Measurements from ENCODE around the gene TFF1.

Gene TFF1

DNA sequence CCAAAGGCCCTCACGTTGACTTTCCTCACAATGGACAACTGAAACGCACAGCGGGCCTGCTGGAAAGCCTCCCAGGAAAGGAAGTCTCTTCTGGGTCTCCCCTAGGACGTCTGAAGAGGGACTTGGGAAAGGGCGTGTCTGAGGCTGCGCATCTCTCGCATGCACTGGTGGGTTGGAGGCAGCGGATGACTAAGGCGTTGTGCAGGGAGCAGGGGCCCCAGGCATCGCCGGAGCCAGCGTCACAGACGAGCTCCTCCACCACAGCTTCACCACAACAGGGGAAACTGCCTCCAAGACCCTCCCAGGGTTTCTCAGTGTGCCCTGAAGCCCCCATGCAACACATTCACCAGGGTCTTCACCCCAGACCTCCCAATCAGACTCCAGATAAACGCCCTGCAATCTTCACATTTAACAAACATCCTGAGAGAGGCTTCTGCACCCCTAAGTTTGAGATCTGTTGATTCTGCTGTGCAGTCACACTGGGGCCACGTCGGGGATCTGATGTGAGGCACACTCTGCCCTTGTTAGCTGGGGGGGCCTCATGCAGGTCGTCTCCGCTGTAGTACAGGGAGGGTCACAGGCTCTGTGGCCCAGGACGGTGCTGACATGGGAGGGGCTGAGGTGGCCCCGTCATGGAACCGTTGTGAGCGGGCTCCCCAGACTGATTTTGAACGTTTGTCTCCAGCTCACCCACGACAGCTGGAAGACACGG lies 7.0 kb upstream of the TFF1 start:
- peaks cover 6% of the 10 kb centered on the region; the same call in 1 of the 2 replicates for H3K27me3 ChIP-seq (ENCODE audit: insufficient read depth, low read length)
- no peak overlapping the region for H3K9ac ChIP-seq (ENCODE audit: low read depth, low read length)
- H3K36me3 ChIP-seq (ENCODE audit: insufficient read depth, low read length), result no peaks in the 10 kb centered on the region
- H3K4me1 ChIP-seq (ENCODE audit: insufficient read depth, low read length), result no peaks in the 10 kb centered on the region
- H3K4me3 ChIP-seq (ENCODE audit: low read length), result no peak overlapping the region
- WGBS, result 89% methylated on average over 25 of the region's 25 CpGs
- no peaks in the 10 kb centered on the region for H3K9me3 ChIP-seq (ENCODE audit: insufficient read depth, low read depth, low read length)
- no peak overlapping the region for H3K27ac ChIP-seq (ENCODE audit: low read depth, low read length)

DNA sequence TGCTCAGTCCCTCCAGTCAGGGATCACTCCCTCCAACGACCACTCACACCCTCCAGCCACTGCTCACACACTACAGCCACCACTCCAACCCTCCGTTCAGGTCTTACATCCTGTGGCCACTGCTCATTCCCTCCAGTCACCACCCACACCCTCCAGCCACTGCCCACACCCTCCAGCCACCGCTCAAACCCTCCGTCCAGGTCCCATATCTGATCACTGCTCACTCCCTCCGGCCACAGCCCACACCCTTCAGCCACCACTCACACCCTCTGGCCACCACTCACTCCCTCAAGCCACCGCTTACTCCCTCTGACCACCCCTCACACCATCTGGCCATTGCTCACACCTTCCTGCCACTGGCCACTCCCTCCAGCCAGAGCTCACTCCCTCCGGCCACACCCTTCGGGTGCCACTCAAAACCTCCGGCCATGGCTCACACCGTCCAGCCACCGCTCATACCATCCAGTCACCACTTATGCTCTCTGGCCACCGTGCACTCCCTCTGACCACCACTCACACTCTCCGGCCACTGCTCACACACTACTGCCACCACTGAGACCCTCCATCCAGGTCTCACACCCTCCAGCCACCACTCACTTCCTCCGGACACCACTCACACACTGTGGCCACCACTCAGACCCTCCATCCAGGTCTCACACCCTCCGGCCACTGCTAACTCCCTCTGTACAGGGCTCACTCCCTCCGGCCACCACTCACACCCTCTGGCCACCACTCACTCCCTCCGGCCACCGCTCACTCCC lies 4.7 kb upstream of the TFF1 start:
- 83% methylated on average over 18 of the region's 18 CpGs for WGBS
- H3K9ac ChIP-seq (ENCODE audit: low read depth, low read length), result no peak overlapping the region

DNA sequence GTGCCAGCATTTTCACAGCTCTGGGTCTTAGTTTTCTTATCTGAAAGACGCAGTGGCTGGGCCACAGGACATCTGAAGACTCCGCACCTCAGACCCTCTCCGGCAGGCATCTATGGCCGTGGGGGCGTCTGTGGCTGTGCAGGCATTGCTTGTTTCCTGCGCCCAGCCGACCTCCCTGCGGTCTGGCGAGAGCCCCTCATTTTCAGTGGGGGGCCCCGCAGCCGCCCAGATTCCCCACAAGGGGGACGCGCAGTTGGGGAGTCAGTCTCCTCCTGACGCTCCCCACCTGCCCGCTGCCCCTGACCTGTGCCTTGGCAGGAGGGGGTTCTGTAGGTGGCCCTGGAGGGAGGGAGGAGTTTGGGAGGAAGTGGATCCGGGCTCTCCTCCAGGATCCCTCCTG lies 3.5 kb upstream of the TFF1 start:
- H3K36me3 ChIP-seq (ENCODE audit: insufficient read depth, low read length), result no peaks in the 10 kb centered on the region
- H3K4me3 ChIP-seq (ENCODE audit: low read length), result no peak overlapping the region
- peaks cover 5% of the 10 kb centered on the region; the same call in 1 of the 2 replicates for H3K27me3 ChIP-seq (ENCODE audit: insufficient read depth, low read length)
- H3K9ac ChIP-seq (ENCODE audit: low read depth, low read length), result no peak overlapping the region
- 87% methylated on average over 16 of the region's 16 CpGs for WGBS
- H3K27ac ChIP-seq (ENCODE audit: low read depth, low read length), result no peak overlapping the region
- no peaks in the 10 kb centered on the region for H3K4me1 ChIP-seq (ENCODE audit: insufficient read depth, low read length)
- H3K9me3 ChIP-seq (ENCODE audit: insufficient read depth, low read depth, low read length), result no peaks in the 10 kb centered on the region

More for the DNA sequence above, 4.7 kb upstream of the TFF1 start:
- H3K4me3 ChIP-seq (ENCODE audit: low read length), result no peak overlapping the region
- H3K27ac ChIP-seq (ENCODE audit: low read depth, low read length), result no peak overlapping the region
- peaks cover 6% of the 10 kb centered on the region; the same call in 1 of the 2 replicates for H3K27me3 ChIP-seq (ENCODE audit: insufficient read depth, low read length)
- H3K9me3 ChIP-seq (ENCODE audit: insufficient read depth, low read depth, low read length), result no peaks in the 10 kb centered on the region
- H3K4me1 ChIP-seq (ENCODE audit: insufficient read depth, low read length), result no peaks in the 10 kb centered on the region
- H3K36me3 ChIP-seq (ENCODE audit: insufficient read depth, low read length), result no peaks in the 10 kb centered on the region

DNA sequence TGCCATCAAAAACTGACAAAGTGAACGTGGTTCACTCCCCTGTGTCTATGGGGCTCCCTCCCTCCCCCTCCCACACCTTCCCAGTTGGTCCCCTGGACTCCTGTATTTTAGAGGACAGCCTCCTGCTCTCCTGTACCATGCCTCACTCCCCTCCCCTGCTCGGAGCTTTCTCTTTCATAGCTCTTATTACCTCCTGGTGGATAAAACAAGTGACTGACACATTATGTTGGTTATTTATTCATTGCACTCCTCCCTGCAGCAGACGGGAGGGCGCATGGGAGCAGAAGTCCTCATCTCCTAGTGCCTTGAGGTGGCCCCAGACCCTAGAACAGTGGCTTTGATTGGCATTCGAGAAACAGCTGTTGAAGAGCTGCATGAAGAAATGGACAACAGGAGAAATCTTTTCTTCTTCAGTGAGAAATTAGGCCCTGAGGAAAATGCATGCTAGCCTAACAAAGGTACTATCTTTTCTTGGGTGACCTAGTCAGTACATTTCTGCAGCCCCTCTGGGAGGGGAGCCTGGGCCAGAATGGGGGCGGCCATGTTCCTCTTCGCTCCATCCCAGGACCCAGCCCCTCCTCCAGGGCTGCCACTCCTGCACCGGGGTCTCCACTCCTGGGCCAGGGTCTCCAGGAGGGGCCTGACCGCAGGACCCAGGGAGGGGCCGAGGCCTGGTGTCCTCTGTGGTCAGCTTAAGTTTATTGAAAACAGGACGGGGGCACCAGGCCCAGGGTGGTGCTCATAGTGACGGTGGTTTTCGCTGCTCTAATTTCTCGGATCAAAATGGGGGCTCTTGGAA lies 1.2 kb upstream of the TFF1 start:
- no peak overlapping the region for H3K27ac ChIP-seq (ENCODE audit: low read depth, low read length)
- H3K27me3 ChIP-seq (ENCODE audit: insufficient read depth, low read length), result no peaks in the 10 kb centered on the region
- no peaks in the 10 kb centered on the region for H3K36me3 ChIP-seq (ENCODE audit: insufficient read depth, low read length)
- H3K9ac ChIP-seq (ENCODE audit: low read depth, low read length), result no peak overlapping the region
- 92% methylated on average over 14 of the region's 14 CpGs for WGBS
- H3K4me1 ChIP-seq (ENCODE audit: insufficient read depth, low read length), result no peaks in the 10 kb centered on the region
- H3K4me3 ChIP-seq (ENCODE audit: low read length), result no peak overlapping the region
- H3K9me3 ChIP-seq (ENCODE audit: insufficient read depth, low read depth, low read length), result no peaks in the 10 kb centered on the region

DNA sequence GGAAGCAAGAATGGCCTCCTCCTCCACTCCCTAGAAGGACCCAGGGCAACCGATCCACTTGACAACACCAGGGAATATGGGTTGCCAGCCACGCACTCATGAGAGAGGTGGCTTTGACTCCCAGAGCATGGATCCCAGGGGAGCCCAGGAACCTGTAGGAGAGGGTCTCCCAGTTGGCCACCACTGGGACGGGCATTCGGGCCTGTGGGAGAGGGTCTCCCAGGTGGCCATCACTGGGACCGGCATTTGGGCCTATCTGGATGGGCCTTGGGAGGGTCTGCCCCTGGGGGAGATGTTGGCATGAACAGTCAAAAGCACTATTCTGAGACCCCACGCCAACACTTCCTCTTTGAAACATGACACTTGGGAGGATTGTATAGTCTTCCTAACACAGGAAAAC lies 565 bp downstream of the TFF1 start:
- Histone ChIP-seq H3K4me3 (ENCODE audit: low read length) (no peak overlapping the region), H3K9me3 (ENCODE audit: insufficient read depth, low read depth, low read length) (no peaks in the 10 kb centered on the region), H3K36me3 (ENCODE audit: insufficient read depth, low read length) (no peaks in the 10 kb centered on the region), H3K27ac (ENCODE audit: low read depth, low read length) (no peak overlapping the region), H3K9ac (ENCODE audit: low read depth, low read length) (no peak overlapping the region), H3K27me3 (ENCODE audit: insufficient read depth, low read length) (no peaks in the 10 kb centered on the region), H3K4me1 (ENCODE audit: insufficient read depth, low read length) (no peaks in the 10 kb centered on the region)
- 80% methylated on average over 6 of the region's 6 CpGs for WGBS

DNA sequence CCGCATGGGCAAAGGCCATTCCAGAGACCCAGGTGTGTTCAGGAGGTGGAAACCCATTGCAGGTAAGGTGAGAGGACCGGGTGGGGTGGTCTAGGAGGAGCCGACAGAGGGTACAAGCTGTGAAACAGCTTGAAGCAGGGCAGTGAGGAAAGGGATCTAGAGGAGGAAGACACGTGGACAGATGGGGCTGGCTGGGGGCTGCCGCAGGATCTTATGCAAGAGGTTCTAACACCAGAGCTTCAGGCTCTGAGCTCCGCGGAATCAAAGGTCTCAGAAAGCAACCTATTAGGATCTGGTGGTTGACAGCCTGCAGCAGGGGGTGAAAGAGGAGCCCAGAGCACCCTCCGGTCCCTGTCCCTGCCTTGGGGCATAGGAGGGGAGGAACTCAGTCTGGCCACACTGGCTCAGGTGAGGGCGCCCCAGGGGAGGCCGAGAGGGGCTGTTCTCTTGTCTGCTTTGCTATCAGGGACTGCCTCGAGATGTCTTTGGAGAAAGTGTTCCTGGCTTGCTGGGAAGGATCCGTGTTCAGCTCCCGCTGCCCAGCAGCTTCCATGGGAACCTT lies 1.9 kb downstream of the TFF1 start:
- Histone ChIP-seq H3K4me3 (ENCODE audit: low read length) (no peak overlapping the region), H3K9ac (ENCODE audit: low read depth, low read length) (no peak overlapping the region), H3K36me3 (ENCODE audit: insufficient read depth, low read length) (no peaks in the 10 kb centered on the region), H3K27me3 (ENCODE audit: insufficient read depth, low read length) (no peaks in the 10 kb centered on the region), H3K4me1 (ENCODE audit: insufficient read depth, low read length) (no peaks in the 10 kb centered on the region), H3K9me3 (ENCODE audit: insufficient read depth, low read depth, low read length) (peaks cover 6% of the 10 kb centered on the region; the same call in 1 of the 2 replicates), H3K27ac (ENCODE audit: low read depth, low read length) (no peak overlapping the region)
- WGBS, result 90% methylated on average over 13 of the region's 13 CpGs

DNA sequence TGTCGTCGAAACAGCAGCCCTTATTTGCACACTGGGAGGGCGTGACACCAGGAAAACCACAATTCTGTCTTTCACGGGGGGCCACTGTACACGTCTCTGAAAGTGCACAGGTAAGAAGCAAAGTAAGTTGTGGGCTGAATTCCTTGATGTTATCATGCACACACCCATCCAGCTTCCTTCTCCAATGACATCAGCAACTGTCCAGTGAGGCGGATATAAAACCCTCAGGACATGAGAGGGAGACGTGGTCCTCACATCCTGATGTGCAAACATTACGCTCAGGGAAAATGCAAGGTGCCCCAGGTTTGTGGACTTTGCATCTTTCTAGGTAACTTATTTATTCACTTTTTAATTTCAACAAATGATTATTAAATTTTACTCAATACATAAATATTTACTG lies 3.0 kb downstream of the TFF1 start:
- Histone ChIP-seq H3K27ac (ENCODE audit: low read depth, low read length) (no peak overlapping the region), H3K4me3 (ENCODE audit: low read length) (no peak overlapping the region), H3K9ac (ENCODE audit: low read depth, low read length) (no peak overlapping the region)

DNA sequence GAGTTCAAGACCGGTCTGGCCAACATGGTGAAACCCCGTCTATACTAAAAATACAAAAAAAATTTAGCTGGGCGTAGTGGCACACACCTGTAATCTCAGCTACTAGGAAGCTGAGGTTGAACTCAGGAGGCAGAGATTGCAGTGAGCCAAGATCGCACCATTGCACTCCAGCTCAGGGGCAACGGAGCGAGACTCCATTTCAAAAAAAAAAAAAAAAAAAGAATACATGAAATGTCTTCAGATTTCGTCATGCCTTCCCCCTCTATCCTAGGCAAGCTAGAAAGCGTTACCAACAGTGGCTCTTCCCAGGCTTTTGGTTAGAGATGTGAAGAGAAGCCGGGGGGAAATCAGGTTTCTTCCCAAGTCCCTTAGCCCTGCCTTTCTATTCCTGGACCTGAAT lies 3.6 kb downstream of the TFF1 start:
- WGBS, result 93% methylated on average over 7 of the region's 9 CpGs
- Histone ChIP-seq H3K9ac (ENCODE audit: low read depth, low read length) (no peak overlapping the region), H3K9me3 (ENCODE audit: insufficient read depth, low read depth, low read length) (peaks cover 9% of the 10 kb centered on the region; the same call in 1 of the 2 replicates), H3K36me3 (ENCODE audit: insufficient read depth, low read length) (no peaks in the 10 kb centered on the region), H3K4me3 (ENCODE audit: low read length) (no peak overlapping the region), H3K27me3 (ENCODE audit: insufficient read depth, low read length) (no peaks in the 10 kb centered on the region), H3K27ac (ENCODE audit: low read depth, low read length) (no peak overlapping the region), H3K4me1 (ENCODE audit: insufficient read depth, low read length) (no peaks in the 10 kb centered on the region)

More for the DNA sequence above, 3.0 kb downstream of the TFF1 start:
- Histone ChIP-seq H3K4me1 (ENCODE audit: insufficient read depth, low read length) (no peaks in the 10 kb centered on the region), H3K9me3 (ENCODE audit: insufficient read depth, low read depth, low read length) (peaks cover 9% of the 10 kb centered on the region; the same call in 1 of the 2 replicates), H3K36me3 (ENCODE audit: insufficient read depth, low read length) (no peaks in the 10 kb centered on the region), H3K27me3 (ENCODE audit: insufficient read depth, low read length) (no peaks in the 10 kb centered on the region)
- 97% methylated on average over 8 of the region's 8 CpGs for WGBS

DNA sequence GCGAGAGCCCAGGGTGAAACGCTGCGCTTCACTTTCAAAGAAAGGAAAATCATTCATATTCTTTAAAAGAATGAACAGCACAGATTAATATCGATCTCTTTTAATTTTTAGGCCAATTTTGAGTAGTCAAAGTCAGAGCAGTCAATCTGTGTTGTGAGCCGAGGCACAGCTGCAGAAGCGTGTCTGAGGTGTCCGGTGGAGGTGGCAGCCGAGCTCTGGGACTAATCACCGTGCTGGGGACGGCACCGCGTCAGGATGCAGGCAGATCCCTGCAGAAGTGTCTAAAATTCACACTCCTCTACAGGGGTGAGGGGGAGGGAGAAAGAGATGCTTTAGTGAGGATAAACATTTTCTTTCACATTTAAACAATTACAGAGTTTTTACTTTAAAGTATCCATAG lies 4.1 kb downstream of the TFF1 start:
- Histone ChIP-seq H3K4me3 (ENCODE audit: low read length) (no peak overlapping the region), H3K27ac (ENCODE audit: low read depth, low read length) (no peak overlapping the region), H3K9me3 (ENCODE audit: insufficient read depth, low read depth, low read length) (peaks cover 9% of the 10 kb centered on the region; the same call in 1 of the 2 replicates), H3K36me3 (ENCODE audit: insufficient read depth, low read length) (no peaks in the 10 kb centered on the region), H3K9ac (ENCODE audit: low read depth, low read length) (no peak overlapping the region), H3K4me1 (ENCODE audit: insufficient read depth, low read length) (no peaks in the 10 kb centered on the region), H3K27me3 (ENCODE audit: insufficient read depth, low read length) (no peaks in the 10 kb centered on the region)
- 86% methylated on average over 12 of the region's 12 CpGs for WGBS

DNA sequence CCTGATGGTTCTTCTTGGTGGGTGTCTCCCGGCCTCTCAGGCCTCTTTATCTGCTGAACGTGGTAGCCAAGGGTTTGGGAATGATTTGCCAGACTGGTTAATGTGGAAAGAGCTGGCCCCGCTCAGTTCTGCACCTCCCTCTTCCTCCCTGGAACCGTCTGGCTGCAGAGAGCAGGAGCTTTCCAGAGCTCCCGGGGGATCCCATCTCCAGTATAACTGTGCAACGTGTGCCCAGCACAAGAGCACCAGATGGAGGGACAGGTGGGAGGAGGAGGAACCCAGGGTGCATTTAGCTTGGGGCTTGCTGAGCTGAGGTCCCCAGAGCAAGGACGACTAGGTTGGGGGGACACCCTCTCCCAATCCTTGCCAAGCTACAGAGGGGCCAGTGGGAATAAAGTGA lies 5.0 kb downstream of the TFF1 start:
- Histone ChIP-seq H3K4me3 (ENCODE audit: low read length) (no peak overlapping the region), H3K27me3 (ENCODE audit: insufficient read depth, low read length) (no peaks in the 10 kb centered on the region)

More for the DNA sequence above, 5.0 kb downstream of the TFF1 start:
- Histone ChIP-seq H3K36me3 (ENCODE audit: insufficient read depth, low read length) (no peaks in the 10 kb centered on the region), H3K9me3 (ENCODE audit: insufficient read depth, low read depth, low read length) (peaks cover 9% of the 10 kb centered on the region; the same call in 1 of the 2 replicates), H3K27ac (ENCODE audit: low read depth, low read length) (no peak overlapping the region), H3K4me1 (ENCODE audit: insufficient read depth, low read length) (no peaks in the 10 kb centered on the region), H3K9ac (ENCODE audit: low read depth, low read length) (no peak overlapping the region)
- WGBS, result 78% methylated on average over 7 of the region's 7 CpGs
